B cell (primary cell): ENCODE data around the gene IFI44L.

ENCODE experiments used
- CTCF ChIP-seq: fragments of 200-600 bp; IDR thresholded peaks from one replicate; pipeline ENCODE4 v1.8.0; 2022; ENCODE audit warnings: antibody characterized with exemption, mild to moderate bottlenecking
- EZH2 ChIP-seq: IDR thresholded peaks from 2 replicates; pipeline ENCODE4 v1.6.1; 2012; ENCODE audit warnings: borderline replicate concordance, low read depth, mild to moderate bottlenecking, moderate library complexity, low read length; ENCODE audit not compliant: insufficient read depth, poor library complexity, severe bottlenecking

DNA sequence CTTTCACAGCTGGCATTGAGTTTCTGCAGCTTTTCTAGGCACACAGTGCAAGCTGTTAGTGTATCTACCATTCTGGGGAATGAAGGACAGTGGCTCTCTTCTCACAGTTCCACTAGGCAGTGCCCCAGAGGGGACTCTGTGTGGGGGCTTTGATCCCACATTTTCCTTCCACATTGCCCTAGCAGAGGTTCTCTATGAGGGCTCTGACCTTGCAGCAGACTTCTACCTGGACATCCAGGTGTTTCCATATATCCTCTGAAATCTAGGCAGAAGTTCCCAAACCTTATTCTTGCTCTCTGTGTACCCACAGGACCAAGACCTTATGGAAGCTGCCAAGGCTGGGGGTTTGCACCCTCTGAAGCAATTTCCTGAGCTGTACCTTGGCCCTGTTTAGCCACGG lies 27.0 kb downstream of the IFI44L start:
- no peak for TF ChIP-seq CTCF
- TF ChIP-seq EZH2 = no peak
